Activated naive CD4-positive, alpha-beta T cell treated with anti-CD3 and anti-CD28 coated beads, Interleukin-2, amount 50 U/mL, for 16 hours (primary cell): ENCODE measurements around the gene COG2.
"Not testable (repeated sequence)": the region's sequence is repeated elsewhere in the genome, so short reads cannot be mapped to it uniquely, and the experiment has no call there.

Experiments
- DNase-seq: peaks from one replicate; pipeline ENCODE4 v3.0.0-alpha.2; 2020

Gene COG2

DNA sequence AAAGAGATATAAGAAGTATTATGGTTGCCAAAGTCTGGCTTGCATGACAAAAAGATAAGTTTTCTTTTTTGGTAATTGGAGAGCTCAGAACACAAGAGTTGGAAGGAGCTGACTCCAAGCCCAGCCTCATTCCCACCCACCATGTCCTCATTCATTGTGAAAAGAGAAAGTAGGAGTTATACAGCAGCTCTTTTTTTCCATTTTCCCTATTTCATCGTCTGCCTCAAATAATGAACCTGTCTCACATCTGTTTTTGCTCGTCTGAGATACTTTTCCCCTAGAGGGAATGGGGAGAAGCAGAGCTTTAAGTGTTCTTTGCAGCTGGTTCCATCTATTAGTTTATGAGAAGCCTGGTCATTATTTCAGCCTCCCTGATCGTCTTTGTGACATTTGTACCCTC, 36.9 kb downstream of the COG2 start:
- DNase-seq = no peak

DNA sequence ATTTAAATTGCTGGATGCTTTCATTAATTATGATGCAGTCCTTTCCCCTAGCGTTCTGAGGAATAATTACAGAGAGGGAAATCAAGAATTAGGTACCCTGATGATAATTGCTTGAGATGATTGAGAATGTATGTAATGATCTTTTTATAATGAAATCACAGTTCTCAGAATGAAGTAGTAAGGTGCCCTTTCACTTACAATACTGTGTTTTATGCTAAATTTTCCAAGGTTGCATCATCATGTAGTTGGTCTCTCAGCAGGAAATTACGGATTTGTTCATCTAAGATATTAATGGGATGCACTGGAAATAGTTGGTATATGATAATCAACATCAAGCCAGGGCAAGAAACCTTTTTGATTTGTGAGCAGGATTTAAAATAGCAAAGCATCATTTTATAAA, 37.5 kb downstream of the COG2 start:
- no peak for DNase-seq

DNA sequence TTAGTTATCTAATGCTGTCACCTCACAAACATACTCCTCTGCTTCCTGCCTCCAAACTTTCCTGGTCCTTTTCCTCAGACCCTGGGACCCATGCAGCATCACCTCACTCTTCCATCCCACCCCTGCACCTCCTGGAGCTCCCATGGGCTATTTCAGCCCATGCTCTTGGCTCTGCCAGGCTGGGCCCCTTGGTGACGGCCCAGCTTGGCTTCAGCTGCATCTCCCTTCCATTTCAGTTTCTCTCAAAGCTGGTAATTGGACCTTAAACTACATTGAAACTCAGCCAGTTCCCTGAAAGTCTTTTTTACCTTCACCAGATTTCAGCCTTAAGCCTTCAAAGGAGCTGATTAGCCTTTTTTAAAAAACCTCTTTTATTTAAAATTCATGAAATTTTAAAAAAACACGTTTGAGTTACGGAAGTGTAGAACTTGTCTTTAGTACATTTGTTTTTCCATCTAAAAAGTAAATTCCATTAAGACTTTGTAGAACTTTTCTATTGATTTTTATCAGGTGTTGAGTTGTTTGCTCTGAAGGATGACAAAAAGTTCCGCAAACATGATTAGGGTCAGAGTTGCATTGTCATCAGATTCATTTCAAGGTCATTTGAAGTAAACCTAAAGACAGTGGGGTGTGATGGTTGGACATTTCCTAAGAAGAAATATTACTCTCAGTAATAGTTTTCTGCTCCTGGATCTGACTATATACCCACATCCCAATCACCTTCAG, 38.2 kb downstream of the COG2 start:
- DNase-seq = no peak

DNA sequence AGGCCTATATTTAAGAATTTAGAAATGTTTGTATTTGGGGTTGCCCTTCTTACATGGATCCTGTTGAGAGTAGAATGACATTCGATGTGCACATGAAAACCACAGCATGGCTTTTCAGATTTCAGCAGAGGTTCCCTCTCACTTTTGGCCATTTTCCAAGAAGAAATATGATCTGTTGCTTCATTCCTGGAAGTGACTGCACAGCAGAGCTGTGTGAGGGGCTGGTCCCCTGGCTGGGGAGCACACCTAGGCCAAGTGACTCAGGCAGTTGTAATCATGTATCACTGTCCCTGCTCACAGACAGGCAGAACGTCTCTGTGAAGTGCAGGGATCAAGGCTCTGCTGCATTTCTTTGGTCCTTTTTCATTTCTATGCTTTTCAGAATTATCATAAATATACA, 39.3 kb downstream of the COG2 start:
- no peak for DNase-seq

DNA sequence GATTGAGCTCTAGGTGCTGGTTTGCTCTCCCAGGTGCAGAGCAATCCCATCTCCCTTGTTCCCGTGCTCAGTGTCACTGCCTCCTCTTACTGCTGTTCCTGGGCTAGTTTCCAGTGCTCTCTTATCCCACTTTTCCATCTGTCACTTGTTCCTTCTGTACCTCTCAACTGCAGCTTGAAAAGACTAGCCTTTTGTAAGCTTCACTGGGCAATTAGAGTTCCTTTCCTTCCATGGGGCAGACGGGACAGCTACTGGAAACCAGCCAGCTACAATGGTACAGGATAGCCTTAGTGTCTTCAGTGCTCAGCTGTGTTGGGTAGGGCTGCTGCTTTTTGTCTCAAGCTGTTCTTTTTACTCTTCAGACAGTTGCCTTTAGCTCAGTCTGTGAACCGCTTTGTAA, 40.0 kb downstream of the COG2 start:
- no peak for DNase-seq

DNA sequence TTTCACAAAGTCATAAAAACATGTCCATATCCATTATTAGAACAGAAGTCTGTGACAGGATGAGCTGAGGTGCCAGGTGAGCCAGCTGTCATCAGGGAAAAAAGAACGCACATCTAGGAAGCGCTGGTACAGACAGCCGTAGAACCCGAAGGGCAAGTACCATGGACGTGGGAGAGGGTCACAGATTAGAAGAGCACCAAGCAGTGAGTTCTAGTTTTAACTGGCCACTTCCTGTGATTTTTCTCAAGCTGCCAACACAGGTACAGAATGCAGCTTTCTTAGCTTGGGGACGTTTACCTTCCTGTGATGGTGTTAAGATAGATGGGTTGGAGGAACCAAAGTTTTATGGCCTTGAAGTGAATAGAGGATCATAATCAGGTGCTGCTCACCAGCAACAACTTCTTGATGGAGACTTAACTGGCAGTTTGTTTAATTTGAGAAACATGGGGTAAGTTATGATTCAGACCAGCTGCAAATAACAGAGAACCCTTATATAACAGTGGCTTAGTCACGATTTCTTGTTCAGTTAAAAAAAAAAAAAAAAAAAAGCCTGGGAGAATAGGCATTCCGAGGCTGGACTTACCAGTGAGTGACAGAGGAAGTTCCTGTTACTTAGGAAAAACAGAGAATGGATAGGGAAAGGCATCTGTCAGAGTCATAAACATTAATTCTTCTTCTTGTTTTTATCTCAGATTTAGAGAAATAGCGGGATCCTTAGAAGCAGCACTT, 40.8 kb downstream of the COG2 start:
- no peak for DNase-seq

DNA sequence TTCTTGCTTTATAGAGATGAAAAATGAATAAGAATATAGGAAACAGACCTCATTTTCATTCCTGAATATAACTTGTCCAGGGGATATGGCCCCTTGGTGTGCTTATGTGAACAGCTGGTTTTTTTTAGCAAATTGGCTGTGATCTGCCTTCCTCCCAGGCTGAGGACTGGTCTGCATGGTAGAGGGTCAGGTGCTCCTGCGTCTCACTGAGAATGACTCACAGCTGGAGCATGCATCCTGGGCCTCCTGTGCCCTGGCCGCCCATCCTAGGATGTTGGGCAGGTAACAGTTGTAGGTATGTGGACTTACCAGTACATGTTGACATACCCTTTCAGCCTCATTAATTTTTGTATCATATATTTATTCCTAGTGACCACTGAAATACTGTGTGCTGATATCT, 41.9 kb downstream of the COG2 start:
- no peak for DNase-seq

DNA sequence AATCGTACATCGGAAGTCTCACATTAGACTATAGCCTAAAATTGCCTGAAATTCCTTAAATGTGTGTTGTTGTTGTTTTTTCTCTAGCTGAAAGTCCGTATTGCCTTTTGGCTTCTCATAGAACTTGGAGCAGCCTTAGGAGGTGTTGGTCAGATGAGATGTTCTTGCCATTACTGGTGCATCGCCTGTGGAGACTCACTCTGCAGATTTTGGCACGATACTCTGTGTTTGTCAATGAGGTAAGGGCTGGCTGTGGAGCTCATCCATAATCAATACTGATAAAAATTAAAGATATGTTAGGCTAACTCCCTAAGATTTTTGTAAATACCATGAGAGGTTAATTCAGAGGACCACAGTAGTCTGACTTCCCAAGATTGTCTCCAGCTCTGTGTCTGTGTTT, 42.7 kb downstream of the COG2 start:
- no peak for DNase-seq

DNA sequence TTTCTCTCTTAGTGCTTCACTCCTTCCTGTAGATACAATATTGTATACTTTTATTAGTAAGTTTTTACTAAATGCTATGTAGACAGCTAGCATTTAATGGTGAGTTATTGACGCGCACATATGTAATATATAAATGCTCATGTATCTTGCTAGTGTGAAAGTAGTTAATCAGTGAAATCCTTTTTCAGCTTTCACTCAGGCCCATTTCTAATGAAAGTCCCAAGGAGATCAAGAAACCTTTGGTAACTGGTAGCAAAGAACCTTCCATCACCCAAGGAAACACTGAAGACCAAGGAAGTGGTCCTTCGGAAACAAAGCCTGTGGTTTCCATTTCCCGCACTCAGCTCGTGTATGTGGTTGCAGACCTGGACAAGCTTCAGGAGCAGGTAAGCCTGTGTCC, 44.5 kb downstream of the COG2 start:
- no peak for DNase-seq

DNA sequence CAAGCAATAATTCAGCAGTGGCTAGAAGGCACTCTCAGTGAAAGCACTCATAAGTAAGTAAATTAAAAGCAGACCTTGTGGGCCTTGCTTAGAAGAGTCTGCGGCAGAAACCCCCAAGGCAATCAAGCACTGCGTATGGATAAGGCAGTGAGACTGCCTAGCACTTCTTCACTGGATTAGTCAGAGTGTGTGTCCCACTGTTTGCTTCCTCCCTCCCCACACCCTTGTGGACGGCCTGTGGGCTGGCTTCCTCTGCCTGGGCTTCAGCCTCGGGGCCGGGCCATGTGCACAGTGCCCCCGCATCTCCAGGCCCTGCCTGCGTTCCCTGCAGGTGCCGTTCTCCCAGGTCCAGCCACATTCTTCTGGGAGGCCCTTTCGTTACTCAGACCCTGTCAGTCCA, 47.8 kb downstream of the COG2 start:
- no peak for DNase-seq

DNA sequence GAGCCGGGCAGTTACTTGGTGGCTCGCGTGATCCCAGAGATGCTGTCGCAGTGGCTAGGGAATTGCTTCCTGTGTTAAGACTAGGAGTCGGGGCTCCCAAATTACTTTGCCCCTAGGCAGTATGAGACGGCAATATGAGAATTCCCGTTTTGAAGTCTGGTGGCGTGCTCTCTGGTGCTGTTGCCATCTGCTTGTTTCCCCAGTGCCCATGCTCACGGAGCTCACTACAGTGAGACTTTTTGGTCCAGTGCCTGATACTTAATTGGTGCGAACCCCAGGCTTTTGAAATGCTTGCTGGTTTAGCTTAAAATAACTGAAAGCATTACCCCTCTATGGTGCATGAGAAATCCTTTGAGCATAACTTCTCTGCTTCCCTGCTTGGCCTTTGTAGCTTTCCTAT, 49.3 kb downstream of the COG2 start:
- DNase-seq = no peak

DNA sequence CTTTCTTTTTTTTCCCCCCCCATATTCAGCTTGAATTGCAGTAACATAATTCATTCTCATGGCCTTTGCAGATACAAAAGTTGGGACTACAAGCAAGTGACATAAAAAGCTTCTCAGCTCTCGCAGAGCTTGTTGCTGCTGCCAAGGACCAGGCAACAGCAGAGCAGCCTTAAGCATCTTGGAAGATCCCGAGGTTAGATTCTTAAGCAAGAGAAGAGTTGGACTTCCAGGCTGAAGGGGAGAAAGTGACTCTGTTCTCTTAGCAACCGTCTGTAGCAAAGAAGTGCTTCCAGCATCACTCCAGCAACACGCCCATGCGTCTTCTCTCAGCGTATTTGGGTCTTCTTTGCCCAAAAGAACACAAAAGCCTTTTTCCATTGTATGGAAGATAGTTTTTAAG, 50.9 kb downstream of the COG2 start:
- DNase-seq = no peak

DNA sequence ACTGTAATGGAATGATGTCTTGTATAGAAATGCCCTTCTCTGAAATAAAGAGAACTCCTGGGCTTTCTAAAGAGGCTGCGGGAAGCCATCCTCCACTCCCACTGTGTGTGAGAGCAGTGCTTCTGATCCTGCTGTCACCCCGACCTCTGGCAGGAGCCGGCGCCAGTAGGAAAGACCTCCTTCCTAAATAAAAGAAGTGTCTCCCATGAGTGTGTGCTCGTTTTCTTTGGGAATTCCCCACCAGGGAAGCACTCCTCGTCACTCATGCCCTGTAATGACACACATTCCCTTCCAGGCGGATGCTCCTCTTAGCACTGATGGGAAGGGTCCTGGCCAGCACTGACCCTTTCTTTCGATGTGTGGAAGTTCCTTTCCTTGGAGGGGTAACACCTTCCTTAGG, 51.5 kb downstream of the COG2 start:
- DNase-seq = no peak

DNA sequence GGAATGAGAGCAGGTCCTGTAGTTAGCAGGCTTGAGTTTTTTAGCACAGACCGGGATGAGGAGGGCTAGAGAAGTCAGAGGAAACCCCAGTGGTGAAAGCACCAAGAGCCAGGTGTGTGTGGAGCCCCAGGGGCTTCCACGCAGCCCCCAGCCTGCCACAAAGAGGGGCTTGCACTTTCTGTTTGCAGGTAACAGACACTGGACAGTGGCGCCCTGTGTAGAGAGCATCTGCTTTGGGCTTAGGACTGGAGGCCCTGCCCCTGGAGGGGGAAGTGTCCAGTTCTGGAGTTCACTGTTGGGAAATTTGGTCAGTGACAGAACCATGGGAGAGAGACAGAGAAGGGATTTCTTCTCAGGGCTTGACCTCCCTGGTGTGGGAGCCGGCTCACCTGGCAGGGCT, 52.2 kb downstream of the COG2 start:
- DNase-seq = no peak

DNA sequence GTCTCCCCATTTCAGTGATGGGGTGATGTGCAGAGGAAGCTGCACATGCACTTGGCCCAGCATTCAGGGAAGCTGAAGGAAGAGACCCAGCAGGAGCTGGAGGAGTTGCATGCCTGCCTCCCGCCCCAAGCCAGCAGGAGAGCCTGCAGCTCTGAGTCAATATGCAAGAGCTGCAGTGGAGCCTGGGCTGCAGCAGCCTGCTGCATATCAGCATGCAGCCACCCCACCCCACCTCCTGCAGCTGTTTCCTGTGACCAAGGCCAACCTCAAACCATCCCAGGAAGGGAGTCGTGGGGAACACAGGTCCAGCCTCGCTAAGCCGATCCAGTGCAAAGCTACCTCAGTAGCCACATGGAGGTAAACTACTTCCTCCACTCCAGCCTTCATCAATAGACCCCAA, 52.7 kb downstream of the COG2 start:
- DNase-seq = no peak

DNA sequence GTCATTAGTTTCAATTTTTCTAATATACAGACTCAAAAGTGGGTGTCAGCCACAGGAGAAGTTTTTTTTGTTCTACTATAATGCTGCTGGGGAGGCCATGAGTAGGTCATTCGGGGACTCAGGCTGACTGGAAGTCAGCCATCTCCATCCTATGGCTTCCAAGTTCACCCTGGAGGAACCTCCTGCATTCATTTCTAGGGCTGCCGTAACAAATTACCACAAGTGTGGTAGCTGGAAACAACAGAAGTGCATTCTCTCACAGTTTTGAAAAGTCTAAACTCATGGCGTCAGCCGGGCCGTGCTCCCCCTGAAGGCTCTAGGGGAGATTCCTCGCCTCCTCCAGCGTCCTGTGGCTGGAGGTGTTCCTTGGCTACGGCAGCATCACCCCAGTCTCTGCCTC, 53.9 kb downstream of the COG2 start:
- no peak for DNase-seq

DNA sequence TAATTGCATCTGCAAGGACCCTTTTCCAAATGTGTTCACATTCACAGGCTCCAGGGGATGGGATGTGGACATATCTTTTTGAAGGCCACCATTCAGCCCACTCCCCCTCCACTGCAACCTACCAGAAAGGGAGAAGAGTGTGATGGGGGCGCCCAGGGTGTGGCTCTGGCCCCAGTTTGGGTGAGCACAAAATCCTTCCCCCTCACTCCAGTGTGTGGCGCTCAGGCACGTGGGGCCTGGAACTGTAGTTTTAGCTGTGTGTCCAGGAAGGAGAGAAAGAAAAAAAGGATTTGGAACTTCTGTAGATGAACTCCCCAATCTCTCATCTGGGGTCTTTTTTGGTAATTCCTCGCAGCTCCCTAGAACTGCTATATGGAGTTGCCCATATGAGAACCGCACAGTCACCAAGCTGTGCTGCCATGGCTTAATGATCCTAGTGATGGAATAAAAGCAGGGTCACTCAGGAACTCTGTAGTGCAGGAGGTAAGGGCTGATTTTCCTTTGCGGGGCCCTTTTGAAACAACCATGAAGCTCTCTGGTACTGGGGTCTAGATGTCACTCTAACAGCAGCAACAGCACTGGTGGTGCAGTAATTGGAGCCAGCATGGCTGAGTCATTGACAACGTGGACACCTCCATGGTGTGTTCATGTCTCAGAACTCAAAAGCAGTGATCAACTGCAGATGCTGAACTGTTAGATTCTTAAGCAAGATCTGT, 54.6 kb downstream of the COG2 start:
- no peak for DNase-seq

DNA sequence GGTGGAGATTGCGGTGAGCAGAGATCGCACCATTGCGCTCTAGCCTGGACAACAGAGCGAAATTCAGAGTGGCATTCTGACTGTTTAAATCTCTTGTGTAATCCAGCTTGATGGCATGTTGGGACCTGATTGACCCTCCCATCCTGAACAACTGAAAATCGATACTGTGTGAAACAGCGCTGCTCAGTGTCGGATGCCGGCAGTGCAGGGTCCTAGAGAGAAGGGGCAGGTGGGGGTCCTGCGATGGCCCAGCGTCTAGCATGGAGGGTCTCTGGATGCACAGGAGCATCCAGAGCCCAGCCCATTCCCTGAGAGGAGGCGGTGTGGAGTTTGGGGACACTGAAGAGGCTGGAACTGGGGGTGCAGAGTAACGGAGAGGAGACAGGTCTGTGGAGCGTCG, 55.8 kb downstream of the COG2 start:
- no peak for DNase-seq

DNA sequence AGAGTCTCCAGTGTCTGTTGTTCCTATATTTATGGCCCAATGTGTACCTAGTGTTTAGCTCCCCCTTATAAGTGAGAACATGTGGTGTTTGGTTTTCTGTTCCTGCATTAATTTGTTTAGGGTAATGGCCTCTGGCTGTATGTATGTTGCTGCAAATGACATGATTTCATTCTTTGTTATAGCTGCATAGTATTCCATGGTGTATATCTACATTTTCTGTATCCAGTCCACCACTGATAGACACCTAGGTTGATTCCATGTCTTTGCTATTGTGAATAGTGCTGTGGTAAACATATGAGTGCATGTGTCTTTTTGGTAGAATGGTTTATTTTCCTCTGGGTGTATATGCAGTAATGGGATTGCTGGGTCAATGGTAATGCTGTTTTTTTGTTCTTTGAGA, 56.7 kb downstream of the COG2 start:
- DNase-seq = not testable (repeated sequence)

DNA sequence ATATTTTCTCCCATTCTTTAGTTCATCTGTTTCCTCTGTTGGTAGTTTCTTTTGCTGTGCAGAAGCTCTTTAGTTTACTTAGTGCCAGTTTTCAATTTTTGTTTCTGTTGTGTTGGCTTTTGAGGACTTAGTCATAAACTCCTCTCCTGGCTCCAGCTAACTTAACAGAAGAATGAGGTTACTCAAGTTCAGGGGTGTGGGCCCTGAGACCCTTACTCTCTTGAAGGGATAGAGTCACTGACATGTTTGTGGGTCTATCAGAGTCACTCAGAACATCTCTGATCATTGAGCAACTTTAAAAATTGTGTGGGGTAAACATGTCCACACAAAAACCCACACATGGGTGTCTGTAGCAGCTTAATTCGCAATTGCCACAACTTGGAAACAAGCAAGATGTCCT, 57.4 kb downstream of the COG2 start:
- no peak for DNase-seq

DNA sequence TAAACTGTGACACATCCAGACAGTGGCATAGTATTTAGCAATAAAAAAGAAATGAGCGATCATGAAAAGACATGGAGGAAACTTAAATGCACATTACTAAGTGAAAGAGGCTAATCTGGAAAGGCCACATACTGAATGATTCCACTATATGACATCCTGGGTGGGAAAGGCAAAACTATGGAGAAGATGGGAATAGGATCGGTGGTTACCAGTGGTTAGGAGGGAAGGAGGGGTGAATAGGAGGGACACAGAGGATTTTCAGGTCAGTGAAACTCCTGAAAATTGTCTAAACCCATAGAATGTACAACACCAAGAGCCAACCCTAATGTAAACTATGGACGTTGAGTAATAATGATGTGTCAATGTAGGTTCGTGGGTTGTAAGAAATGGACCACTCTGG, 57.9 kb downstream of the COG2 start:
- DNase-seq = no peak

DNA sequence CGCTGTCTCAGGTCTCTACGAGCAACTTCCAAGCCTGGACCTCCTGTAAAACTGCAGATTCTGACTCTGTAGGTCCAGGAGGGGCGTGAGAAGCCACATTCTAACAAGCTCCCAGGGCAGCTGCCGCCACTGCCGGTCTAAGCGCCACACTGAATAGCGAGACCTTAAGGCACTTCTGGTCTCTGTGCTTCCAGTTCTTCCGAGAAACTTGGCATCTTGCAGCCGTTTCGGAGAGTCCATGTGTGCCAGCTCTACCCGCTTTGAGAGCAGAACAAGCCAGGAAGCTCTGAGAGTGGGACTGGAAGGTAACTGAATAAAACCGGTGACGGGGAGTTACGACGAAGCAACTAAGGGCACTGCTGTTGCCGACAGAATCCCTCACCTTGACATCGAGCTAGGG, 59.2 kb downstream of the COG2 start:
- no peak for DNase-seq

DNA sequence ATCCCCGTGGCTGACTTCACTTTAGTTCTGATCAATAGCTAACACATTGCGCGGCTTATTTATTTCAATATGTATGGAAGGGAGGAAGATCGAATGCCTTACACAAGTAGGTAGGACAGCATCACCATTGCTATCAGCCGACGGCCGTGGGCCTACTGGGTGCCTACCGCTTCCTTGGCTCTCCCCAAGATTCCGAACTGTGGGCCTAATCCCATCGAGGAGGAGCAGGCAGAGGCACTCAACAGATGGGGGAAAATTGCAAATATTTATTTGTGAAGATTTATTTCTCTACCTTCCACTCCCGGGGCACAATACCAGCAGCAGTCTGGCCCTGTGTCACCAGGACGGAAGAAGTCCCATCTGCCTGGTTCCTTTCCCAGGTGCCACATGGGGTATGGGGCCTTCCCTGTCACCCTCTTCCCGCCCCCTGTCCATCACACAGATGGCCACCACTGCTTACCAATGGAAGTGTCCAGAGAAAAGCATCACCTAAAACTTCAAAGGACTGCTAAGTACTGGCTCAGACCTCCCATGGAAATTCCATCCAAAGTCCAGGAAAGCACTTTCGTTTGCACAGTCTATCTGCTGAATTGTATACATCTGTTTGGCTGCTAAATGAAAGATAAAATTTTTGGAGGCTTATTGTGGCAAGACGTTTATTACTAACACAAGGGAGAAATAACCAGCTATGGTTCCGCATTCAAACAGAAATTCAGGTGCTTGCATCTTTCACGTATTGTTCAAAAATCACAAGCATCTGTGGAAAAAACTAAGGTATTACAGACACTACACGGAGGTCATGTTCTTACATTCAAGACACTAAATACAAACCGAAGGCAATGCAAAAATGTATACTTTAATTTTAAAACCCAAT, 59.9 kb downstream of the COG2 start:
- no peak for DNase-seq
